ENCODE results near the gene CORO6.

The CORO6 gene

GRCh38 chr17:29622337-29623282 lies at the start of gene CORO6:
Gene CORO6 (minus strand): TSS chr17:29622912. CDS start chr17:29621421, 1,491 bp downstream.
- peak within 1 kb of the TSS; percentile 68 for H3K4me3 ChIP-seq (ENCODE audit: low read depth, low read length)
- in situ Hi-C loops (cut with HindIII; ENCODE audit: low pct_ligation_motif_present, low sequenced_read_pairs): no loop called here
- H3K36me3 ChIP-seq (replicated peaks): no peaks in the 10 kb centered on the region
- TF ChIP-seq, protein P1, sequence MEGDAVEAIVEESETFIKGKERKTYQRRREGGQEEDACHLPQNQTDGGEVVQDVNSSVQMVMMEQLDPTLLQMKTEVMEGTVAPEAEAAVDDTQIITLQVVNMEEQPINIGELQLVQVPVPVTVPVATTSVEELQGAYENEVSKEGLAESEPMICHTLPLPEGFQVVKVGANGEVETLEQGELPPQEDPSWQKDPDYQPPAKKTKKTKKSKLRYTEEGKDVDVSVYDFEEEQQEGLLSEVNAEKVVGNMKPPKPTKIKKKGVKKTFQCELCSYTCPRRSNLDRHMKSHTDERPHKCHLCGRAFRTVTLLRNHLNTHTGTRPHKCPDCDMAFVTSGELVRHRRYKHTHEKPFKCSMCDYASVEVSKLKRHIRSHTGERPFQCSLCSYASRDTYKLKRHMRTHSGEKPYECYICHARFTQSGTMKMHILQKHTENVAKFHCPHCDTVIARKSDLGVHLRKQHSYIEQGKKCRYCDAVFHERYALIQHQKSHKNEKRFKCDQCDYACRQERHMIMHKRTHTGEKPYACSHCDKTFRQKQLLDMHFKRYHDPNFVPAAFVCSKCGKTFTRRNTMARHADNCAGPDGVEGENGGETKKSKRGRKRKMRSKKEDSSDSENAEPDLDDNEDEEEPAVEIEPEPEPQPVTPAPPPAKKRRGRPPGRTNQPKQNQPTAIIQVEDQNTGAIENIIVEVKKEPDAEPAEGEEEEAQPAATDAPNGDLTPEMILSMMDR (IDR thresholded peaks at IDR 0.05; ENCODE audit: low read depth, low read length, missing control alignments): no peak
- H3K27me3 ChIP-seq (replicated peaks): no peaks in the 10 kb centered on the region
- DNase-seq: no peak
- H3K27ac ChIP-seq: no peak within 1 kb of the TSS

DNA sequence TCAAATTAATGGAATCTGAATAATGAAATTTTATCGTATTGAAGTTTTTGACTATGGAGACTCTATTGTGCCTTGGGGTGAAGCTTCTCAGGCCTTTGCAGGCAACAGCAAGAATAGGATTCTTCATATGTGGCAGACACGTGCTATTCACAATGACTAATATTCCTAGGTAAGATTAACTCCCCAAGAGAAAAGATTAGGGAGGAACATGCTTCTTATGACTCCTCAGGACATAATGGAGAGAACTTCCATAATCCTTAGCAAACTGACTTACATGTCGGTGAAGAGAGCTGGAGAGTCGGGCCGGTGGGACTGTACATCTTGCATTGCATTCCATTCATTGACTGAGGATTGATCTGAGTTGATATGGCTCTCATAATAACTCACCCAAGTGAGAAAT lies 48.9 kb upstream of the CORO6 start:
- DNase-seq: no peak
- Histone ChIP-seq H3K36me3 (replicated peaks) (peaks cover 13% of the 10 kb centered on the region), H3K27me3 (replicated peaks) (no peaks in the 10 kb centered on the region), H3K27ac (no peak overlapping the region), H3K4me3 (ENCODE audit: low read depth, low read length) (no peak overlapping the region)
- in situ Hi-C loops (cut with HindIII; ENCODE audit: low pct_ligation_motif_present, low sequenced_read_pairs): no loop called here
- TF ChIP-seq, protein P1 (IDR thresholded peaks at IDR 0.05; ENCODE audit: low read depth, low read length, missing control alignments): no peak

DNA sequence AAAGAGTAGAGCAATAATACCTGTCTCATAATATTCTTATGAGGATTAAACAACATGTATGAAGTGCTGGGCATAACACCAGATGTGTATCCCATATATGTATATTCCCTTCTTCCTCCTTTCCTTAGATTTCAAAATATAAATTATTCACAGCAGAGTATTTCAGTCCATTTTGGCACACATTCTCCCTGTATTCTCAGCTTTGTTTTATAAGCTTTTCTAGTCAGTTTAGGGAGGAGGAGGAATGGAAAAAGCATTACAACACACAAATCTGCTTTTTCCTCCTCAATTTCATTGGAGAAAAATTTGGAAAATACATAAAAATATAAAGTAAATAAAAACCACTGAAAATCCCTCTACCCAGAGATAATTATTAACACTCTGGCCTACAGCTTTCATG lies 46.6 kb upstream of the CORO6 start:
- Histone ChIP-seq H3K27me3 (replicated peaks) (no peaks in the 10 kb centered on the region), H3K4me3 (ENCODE audit: low read depth, low read length) (no peak overlapping the region), H3K36me3 (replicated peaks) (peaks cover 14% of the 10 kb centered on the region), H3K27ac (no peak overlapping the region)
- DNase-seq: no peak
- TF ChIP-seq, protein P1 (IDR thresholded peaks at IDR 0.05; ENCODE audit: low read depth, low read length, missing control alignments): no peak
- in situ Hi-C loops (cut with HindIII; ENCODE audit: low pct_ligation_motif_present, low sequenced_read_pairs): no loop called here

DNA sequence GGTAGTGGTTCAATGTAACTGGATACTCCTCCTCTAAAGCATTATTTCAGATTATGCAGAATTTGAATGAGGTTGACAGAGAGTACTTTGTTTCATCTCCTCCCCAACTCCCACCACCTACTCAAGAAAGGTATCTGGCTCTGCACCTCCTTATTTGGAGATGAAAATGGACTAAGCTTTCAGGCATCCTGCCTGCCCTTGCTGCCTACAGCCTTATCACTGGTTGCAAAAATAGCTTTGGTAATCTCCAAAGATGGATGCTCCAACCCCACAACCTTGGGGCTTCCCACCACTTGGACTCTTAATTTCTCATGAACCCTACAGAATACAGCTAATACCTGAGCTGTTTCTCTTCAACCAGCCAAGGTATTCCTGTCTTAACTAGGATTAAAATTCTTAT lies 45.3 kb upstream of the CORO6 start:
- H3K27ac ChIP-seq: no peak overlapping the region
- H3K36me3 ChIP-seq (replicated peaks): peaks cover 11% of the 10 kb centered on the region
- TF ChIP-seq, protein P1 (IDR thresholded peaks at IDR 0.05; ENCODE audit: low read depth, low read length, missing control alignments): no peak
- no peak for DNase-seq
- no peaks in the 10 kb centered on the region for H3K27me3 ChIP-seq (replicated peaks)
- in situ Hi-C loops (cut with HindIII; ENCODE audit: low pct_ligation_motif_present, low sequenced_read_pairs): no loop called here
- no peak overlapping the region for H3K4me3 ChIP-seq (ENCODE audit: low read depth, low read length)

GRCh38 chr17:29665481-29665810 lies 42.7 kb upstream of the CORO6 start:
- peak overlapping the region; percentile 29 for H3K27ac ChIP-seq

More at GRCh38 chr17:29665481-29665810, 42.7 kb upstream of the CORO6 start:
- Histone ChIP-seq H3K27me3 (replicated peaks) (no peaks in the 10 kb centered on the region), H3K4me3 (ENCODE audit: low read depth, low read length) (no peak overlapping the region), H3K36me3 (replicated peaks) (peaks cover 3% of the 10 kb centered on the region)
- DNase-seq: no peak
- in situ Hi-C loops (cut with HindIII; ENCODE audit: low pct_ligation_motif_present, low sequenced_read_pairs): no loop called here
- TF ChIP-seq, protein P1 (IDR thresholded peaks at IDR 0.05; ENCODE audit: low read depth, low read length, missing control alignments): no peak
